GM12878 (cell line): Measurements from ENCODE around the gene OLAH. TPM values are rescaled to one million over a fixed set of nuclear protein-coding genes. Genes with fewer than 3 reads are reported as not detected.
A peak's percentile ranks its signal among the peaks of the same experiment; 100 is the strongest.

Source experiments
- ATAC-seq: fragments of 200-7000 bp; cut with Tn5 transposase; 3 replicates; pipeline ENCODE4 v1.9.1; 2020; ENCODE audit warnings: mild to moderate bottlenecking, moderate library complexity
- BruUV-seq: library from RNA; stranded (reverse); fragments of 400-500 nt; replicated peaks from 2 replicates; lab custom pipeline; 2021; lab: Mats Ljungman, UMichigan
- CTCF ChIA-PET: fragments of 300-600 bp; sonication (Branson Sonifier 250); formaldehyde crosslinking; extraction: SDS; loops from one replicate; lab custom pipeline; 2021; ENCODE audit warnings: inconsistent platforms; lab: Yijun Ruan, JAX
- POLR2A ChIA-PET: fragments of 350-600 bp; formaldehyde crosslinking; extraction: SDS; loops from one replicate; lab custom pipeline; 2021; ENCODE audit warnings: inconsistent platforms; lab: Charles Lee
- RAD21 ChIA-PET: fragments of 300-600 bp; sonication (Branson Sonifier 250); formaldehyde crosslinking; loops from one replicate; lab custom pipeline; 2023; ENCODE audit warnings: antibody characterized with exemption; ENCODE audit not compliant: unreplicated experiment; lab: Charles Lee
- SMC1A ChIA-PET: fragments of 300-600 bp; sonication (Branson Sonifier 250); formaldehyde crosslinking; loops from one replicate; lab custom pipeline; 2023; ENCODE audit not compliant: unreplicated experiment, uncharacterized antibody; lab: Charles Lee
- DNase-seq: peaks from one replicate; pipeline ENCODE4 v3.0.0-alpha.2; 2011; ENCODE audit warnings: low read depth, low spot score
- FAIRE-seq: peaks from 3 replicates; lab custom pipeline; 2011; peaks lifted over from hg19 to GRCh38; lab: Jason Lieb, UNC
- H2AFZ ChIP-seq: 2 replicates; pipeline ENCODE4 v1.6.0; 2011; ENCODE audit warnings: low read depth, low read length, control low read depth; ENCODE audit not compliant: control insufficient read depth
- H3K27ac ChIP-seq: 2 replicates; pipeline ENCODE4 v1.5.1; 2011; ENCODE audit warnings: control low read depth; ENCODE audit not compliant: control insufficient read depth, insufficient read depth
- H3K27me3 ChIP-seq, 2 experiments: replicated peaks in 1 of 2; 2 replicates each; pipeline versions ENCODE4 v1.6.0 to v1.6.1; 2011; ENCODE audit warnings: low read length in 1 of 2; ENCODE audit not compliant: control insufficient read depth in 2 of 2, insufficient read depth in 2 of 2
- H3K36me3 ChIP-seq, 2 experiments: 2 replicates each; pipeline ENCODE4 v1.5.1; 2011; ENCODE audit warnings: low read length in 1 of 2; ENCODE audit not compliant: control insufficient read depth in 2 of 2, insufficient read depth in 2 of 2
- H3K4me1 ChIP-seq: 2 replicates; pipeline ENCODE4 v1.6.1; 2011; ENCODE audit warnings: mild to moderate bottlenecking, low read length, moderate library complexity, mixed read lengths; ENCODE audit not compliant: control insufficient read depth, insufficient read depth
- H3K4me2 ChIP-seq: 2 replicates; pipeline ENCODE4 v1.6.0; 2011; ENCODE audit warnings: control low read depth; ENCODE audit not compliant: control insufficient read depth, insufficient read depth
- H3K4me3 ChIP-seq: fragments of 200-600 bp; sonication (generic); 2 replicates; pipeline ENCODE4 v1.5.1; 2016
- H3K79me2 ChIP-seq: 2 replicates; pipeline ENCODE4 v1.6.0; 2011; ENCODE audit warnings: low read length; ENCODE audit not compliant: control insufficient read depth, insufficient read depth
- H3K9ac ChIP-seq: 2 replicates; pipeline ENCODE4 v1.8.0; 2011; ENCODE audit warnings: low read length, control low read depth, mixed read lengths; ENCODE audit not compliant: control insufficient read depth, insufficient read depth
- H3K9me3 ChIP-seq: replicated peaks from 3 replicates; pipeline ENCODE4 v1.5.1; 2011; ENCODE audit warnings: mild to moderate bottlenecking, low read length; ENCODE audit not compliant: control insufficient read depth, insufficient read depth
- H4K20me1 ChIP-seq: 2 replicates; pipeline ENCODE4 v1.6.0; 2011; ENCODE audit not compliant: control insufficient read depth, insufficient read depth
- ATF7 ChIP-seq: fragments of 450-650 bp; IDR thresholded peaks from 2 replicates; pipeline ENCODE4 v1.6.1; 2016; ENCODE audit warnings: low read depth, mild to moderate bottlenecking
- BCL3 ChIP-seq: IDR thresholded peaks from 2 replicates; pipeline ENCODE4 v1.6.1; 2011; ENCODE audit warnings: borderline replicate concordance, low read depth, mild to moderate bottlenecking, moderate library complexity, low read length; ENCODE audit not compliant: insufficient read depth, poor library complexity, severe bottlenecking
- BHLHE40 ChIP-seq, 2 experiments: fragments of 450-650 bp in 1 of 2; IDR thresholded peaks; 2 replicates each; pipeline ENCODE4 v1.6.1; 2011 to 2017; ENCODE audit warnings: low read depth in 2 of 2, borderline replicate concordance in 1 of 2, improper control_type of control experiment in 1 of 2, low read length in 1 of 2, mild to moderate bottlenecking in 1 of 2
- EED ChIP-seq: sonication (generic); IDR thresholded peaks from 2 replicates; pipeline ENCODE4 v1.6.1; 2016; ENCODE audit warnings: antibody characterized with exemption, low read depth
- NFYB ChIP-seq: IDR thresholded peaks from 2 replicates; pipeline ENCODE4 v1.6.1; 2011; ENCODE audit warnings: low read depth, mild to moderate bottlenecking, low read length, improper control_type of control experiment, moderate library complexity; ENCODE audit not compliant: insufficient read depth
- NR2C2 ChIP-seq: IDR thresholded peaks from 2 replicates; pipeline ENCODE4 v1.6.1; 2011; ENCODE audit warnings: borderline replicate concordance, low read depth; ENCODE audit not compliant: control insufficient read depth, insufficient read length
- PML ChIP-seq: IDR thresholded peaks from 2 replicates; pipeline ENCODE4 v1.6.1; 2012; ENCODE audit warnings: low read length, inconsistent platforms
- SMAD1 ChIP-seq: fragments of 450-650 bp; IDR thresholded peaks from 2 replicates; pipeline ENCODE4 v1.6.1; 2018; ENCODE audit warnings: mild to moderate bottlenecking, low read depth; ENCODE audit not compliant: partially characterized antibody
- TBL1XR1 ChIP-seq: IDR thresholded peaks from 2 replicates; pipeline ENCODE4 v1.6.1; 2012; ENCODE audit warnings: low read depth, low read length, improper control_type of control experiment
- ZNF217 ChIP-seq: fragments of 450-650 bp; IDR thresholded peaks from 2 replicates; pipeline ENCODE4 v1.6.1; 2017; ENCODE audit warnings: antibody characterized with exemption, mild to moderate bottlenecking
- ZNF24 ChIP-seq: fragments of 450-650 bp; IDR thresholded peaks from 2 replicates; pipeline ENCODE4 v1.6.1; 2017; ENCODE audit warnings: antibody characterized with exemption, mild to moderate bottlenecking
- WGBS: methylation state at CpG from one replicate; pipeline ENCODE4 v1.1.6; 2016; ENCODE audit warnings: low lambda C conversion rate; ENCODE audit not compliant: insufficient replicate concordance, insufficient coverage; ENCODE audit errors: missing lambda C conversion rate; 5-methylcytosine and 5-hydroxymethylcytosine counted together
- in situ Hi-C: fragments of 300-500 bp; cut with MboI; formaldehyde crosslinking; loops from 9 replicates; pipeline ENCODE4 v1.14.3; 2018; ENCODE audit warnings: mixed read lengths
- intact Hi-C: fragments of 100-400 bp; cut with micrococcal nuclease; formaldehyde crosslinking; loops from one replicate; pipeline ENCODE4 v1.14.2; 2022; ENCODE audit not compliant: unreplicated experiment
- polyA plus RNA-seq, 11 experiments: library from polyadenylated mRNA; depleted of rRNA in 4 of 11; unstranded in 6 of 11; stranded (reverse) in 5 of 11; fragments of >200 nt; fragmentation: Nextera tagmentation in 4 of 11; fragmentation: Illumina TruSeq in 1 of 11; extraction: Ambion mirVana in 4 of 11; extraction: Trizol in 1 of 11; gene quantifications; 1 replicate in 1 of 11; 2 replicates in 10 of 11; pipeline versions ENCODE4 v1.2.1 to v1.2.3, GENCODE V29; 2011 to 2016; ENCODE audit warnings: inconsistent platforms in 2 of 11, missing spikeins in 2 of 11, low read depth in 1 of 11
- total RNA-seq, 4 experiments: library from RNA; depleted of rRNA in 3 of 4; stranded (reverse); fragments of >200 nt in 3 of 4; fragmentation: Illumina TruSeq in 1 of 4; extraction: Trizol in 1 of 4; gene quantifications; 2 replicates each; pipeline versions ENCODE4 v1.2.1 to v1.2.3, GENCODE V29; 2013 to 2021
- TF ChIP-seq, protein P1 (sequence below): fragments of 450-650 bp; IDR thresholded peaks from 2 replicates; pipeline ENCODE4 v1.6.1; 2017; ENCODE audit warnings: low read depth, mild to moderate bottlenecking, moderate library complexity

OLAH gene
- total and polyA plus RNA-seq, 10 of the 15 experiments (the other 5 are each of a cell fraction or from before 2014, with no cell fraction given), result 0.10 to 1.4 (median 0.59) TPM; not detected in 1

GRCh38 chr10:15121707-15122106, 78.0 kb downstream of the OLAH start:
- intact Hi-C loops, result no loop called here

DNA sequence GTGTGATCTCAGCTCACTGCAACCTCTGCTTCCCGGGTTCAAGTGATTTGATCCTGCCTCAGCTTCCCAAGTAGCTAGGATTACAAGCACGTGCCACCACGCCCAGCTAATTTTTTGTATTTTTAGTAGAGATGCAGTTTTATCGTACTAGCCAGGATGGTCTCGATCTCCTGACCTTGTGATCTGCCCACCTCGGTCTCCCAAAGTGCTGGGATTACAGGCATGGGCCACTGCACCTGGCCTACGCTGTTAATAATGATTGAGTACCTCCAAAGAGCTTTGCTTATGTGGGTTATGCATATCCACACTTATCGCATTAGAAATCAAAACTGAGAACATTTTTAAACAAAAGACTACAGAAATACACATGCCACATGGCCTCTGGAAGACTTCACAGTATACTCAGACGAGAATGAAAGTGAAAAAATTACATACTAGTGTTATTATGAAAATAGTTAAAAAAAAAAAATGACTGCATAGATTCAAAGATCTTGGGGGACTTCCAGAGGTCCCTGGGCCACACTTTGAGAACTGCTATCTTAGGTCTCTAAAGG, 78.8 kb downstream of the OLAH start:
- intact Hi-C loops, result no loop called here
- Histone ChIP-seq H3K27ac (peak overlapping the region; percentile 85), H3K27me3 (no peaks in the 10 kb centered on the region), H3K4me3 (peak overlapping the region; percentile 40; the same call in 1 of the 2 replicates), H2AFZ (peak overlapping the region; percentile 40), H3K4me2 (peak overlapping the region; percentile 58; the same call in 1 of the 2 replicates), H3K36me3 (peaks cover 0 to 2% of the 10 kb centered on the region in 2 experiments; a peak in 3 of 4 replicates), H3K4me1 (peaks cover 17% of the 10 kb centered on the region), H3K9me3 (peaks cover 2% of the 10 kb centered on the region; the same call in 1 of the 3 replicates), H3K9ac (peak overlapping the region; percentile 62), H3K79me2 (no peaks in the 10 kb centered on the region), H4K20me1 (no peaks in the 10 kb centered on the region)
- BruUV-seq, result no TSS peak
- ChIA-PET SMC1A (interaction anchor here (0.7 to 9.1 kb wide), 12 partner anchors 9 to 170 kb away, joined by 3 to 127 read pairs (median 6); partner anchors contain the start of genes NMT2 and RPP38), CTCF (interaction anchor here (1.0 to 4.8 kb wide), 6 partner anchors 13 to 59 kb away, joined by 3 to 40 read pairs (median 14); partner anchors contain the start of gene NMT2), POLR2A (interaction anchor here (0.6 to 3.4 kb wide), 6 partner anchors 10 to 46 kb away, joined by 3 to 40 read pairs (median 4); partner anchors contain the start of gene NMT2), RAD21 (interaction anchor here (0.7 to 4.0 kb wide), 6 partner anchors 15 to 1312 kb away, joined by 3 to 48 read pairs (median 6); partner anchors contain the start of gene NMT2)
- peak; percentile 80 for DNase-seq
- peak; percentile 94 for ATAC-seq
- in situ Hi-C loops, result no loop called here
- 46% methylated on average over 9 of the region's 9 CpGs for WGBS
- peak; percentile 61 for FAIRE-seq
- TF ChIP-seq BCL3 (no peak), PML (no peak; the same call in 1 of the 2 replicates), ZNF217 (peak; percentile 94), BHLHE40 (IDR thresholded peaks at IDR 0.05; ENCODE audit: borderline replicate concordance in 1 of 2, low read depth in 2 of 2, low read length in 1 of 2) (peak; percentile 63 to 76; a peak in 3 of 4 replicates), NFYB (no peak), EED (no peak), NR2C2 (no peak)
- TF ChIP-seq, protein P1, sequence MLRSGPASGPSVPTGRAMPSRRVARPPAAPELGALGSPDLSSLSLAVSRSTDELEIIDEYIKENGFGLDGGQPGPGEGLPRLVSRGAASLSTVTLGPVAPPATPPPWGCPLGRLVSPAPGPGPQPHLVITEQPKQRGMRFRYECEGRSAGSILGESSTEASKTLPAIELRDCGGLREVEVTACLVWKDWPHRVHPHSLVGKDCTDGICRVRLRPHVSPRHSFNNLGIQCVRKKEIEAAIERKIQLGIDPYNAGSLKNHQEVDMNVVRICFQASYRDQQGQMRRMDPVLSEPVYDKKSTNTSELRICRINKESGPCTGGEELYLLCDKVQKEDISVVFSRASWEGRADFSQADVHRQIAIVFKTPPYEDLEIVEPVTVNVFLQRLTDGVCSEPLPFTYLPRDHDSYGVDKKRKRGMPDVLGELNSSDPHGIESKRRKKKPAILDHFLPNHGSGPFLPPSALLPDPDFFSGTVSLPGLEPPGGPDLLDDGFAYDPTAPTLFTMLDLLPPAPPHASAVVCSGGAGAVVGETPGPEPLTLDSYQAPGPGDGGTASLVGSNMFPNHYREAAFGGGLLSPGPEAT, result peak; percentile 97

More at GRCh38 chr10:15121707-15122106, 78.0 kb downstream of the OLAH start:
- Histone ChIP-seq H3K27me3 (no peaks in the 10 kb centered on the region), H3K36me3 (peaks cover 0 to 2% of the 10 kb centered on the region in 2 experiments; a peak in 3 of 4 replicates), H3K79me2 (no peaks in the 10 kb centered on the region), H3K4me1 (peaks cover 17% of the 10 kb centered on the region), H2AFZ (no peak overlapping the region), H3K9ac (no peak overlapping the region), H3K4me3 (no peak overlapping the region), H3K9me3 (peaks cover 2% of the 10 kb centered on the region; the same call in 1 of the 3 replicates), H3K4me2 (no peak overlapping the region), H3K27ac (peak overlapping the region; percentile 85; the same call in 1 of the 2 replicates), H4K20me1 (no peaks in the 10 kb centered on the region)
- ChIA-PET POLR2A (interaction anchor here (0.7 to 1.9 kb wide), 3 partner anchors 20 to 47 kb away, joined by 3 to 13 read pairs (median 4); partner anchors contain the start of gene NMT2), RAD21 (interaction anchor here (2.1 to 4.0 kb wide), 3 partner anchors 15 to 46 kb away, joined by 6 to 48 read pairs (median 39); partner anchors contain the start of gene NMT2), SMC1A (interaction anchor here (0.7 to 9.1 kb wide), 8 partner anchors 8 to 169 kb away, joined by 3 to 127 read pairs (median 8); partner anchors contain the start of genes NMT2 and RPP38), CTCF (interaction anchor here (1.0 to 4.8 kb wide), 6 partner anchors 12 to 59 kb away, joined by 3 to 40 read pairs (median 14); partner anchors contain the start of gene NMT2)
- in situ Hi-C loops, result no loop called here
- DNase-seq (no peak), ATAC-seq (no peak), FAIRE-seq (no peak)
- BruUV-seq, result TSS peak; percentile 31
- WGBS, result 100% methylated on average over 1 of the region's 1 CpG
- TF ChIP-seq NFYB (no peak), TBL1XR1 (no peak), ATF7 (peak; percentile 67), NR2C2 (no peak), SMAD1 (no peak), ZNF24 (no peak)
